SK-N-SH (cell line): ENCODE results near the gene STK4. TPM values are rescaled to one million over a fixed set of nuclear protein-coding genes. Genes with fewer than 3 reads are reported as not detected.

ENCODE experiments used
- CTCF ChIP-seq: fragments of 200-600 bp; sonication (generic); IDR thresholded peaks from 2 replicates; pipeline ENCODE4 v1.6.1; 2017; ENCODE audit warnings: antibody characterized with exemption, mild to moderate bottlenecking, moderate library complexity
- ELF1 ChIP-seq: IDR thresholded peaks from 2 replicates; pipeline ENCODE4 v1.4.0; 2012
- EP300 ChIP-seq, 2 experiments: IDR thresholded peaks; 2 replicates each; pipeline versions ENCODE4 v1.4.0 to v1.6.1; 2012; ENCODE audit warnings: borderline replicate concordance in 1 of 2, low read depth in 1 of 2, low read length in 1 of 2
- EZH2phosphoT487 ChIP-seq: fragments of 200-600 bp; sonication (generic); IDR thresholded peaks from 2 replicates; pipeline ENCODE4 v1.6.1; 2017; ENCODE audit warnings: low read depth, mixed run types, mild to moderate bottlenecking, antibody characterized with exemption, moderate library complexity, borderline replicate concordance
- FOSL2 ChIP-seq: IDR thresholded peaks from 2 replicates; pipeline ENCODE4 v1.4.0; 2012; ENCODE audit warnings: low read depth, mild to moderate bottlenecking, moderate library complexity, borderline replicate concordance
- FOXJ3 ChIP-seq: sonication (generic); formaldehyde crosslinking; IDR thresholded peaks from 2 replicates; pipeline ENCODE4 v1.5.1; 2020; ENCODE audit warnings: mild to moderate bottlenecking, missing genetic modification reagents
- GATA2 ChIP-seq: sonication (generic); formaldehyde crosslinking; IDR thresholded peaks from 2 replicates; pipeline ENCODE4 v1.5.0; 2020; ENCODE audit warnings: mild to moderate bottlenecking, missing genetic modification reagents
- IRF3 ChIP-seq: fragments of 150-350 bp; IDR thresholded peaks from 2 replicates; pipeline ENCODE4 v1.6.1; 2016; ENCODE audit warnings: mild to moderate bottlenecking, low read depth, low read length
- JUND ChIP-seq: IDR thresholded peaks from 2 replicates; pipeline ENCODE4 v1.4.0; 2012
- MXI1 ChIP-seq: IDR thresholded peaks from 2 replicates; pipeline ENCODE4 v1.6.1; 2012; ENCODE audit warnings: mild to moderate bottlenecking, low read depth, low read length, improper control_type of control experiment
- RAD21 ChIP-seq: IDR thresholded peaks from 2 replicates; pipeline ENCODE4 v1.6.1; 2012; ENCODE audit warnings: mild to moderate bottlenecking, low read length
- RCOR1 ChIP-seq: fragments of 150-350 bp; IDR thresholded peaks from 2 replicates; pipeline ENCODE4 v1.6.1; 2017; ENCODE audit warnings: antibody characterized with exemption, low read length
- SMC3 ChIP-seq: IDR thresholded peaks from 2 replicates; pipeline ENCODE4 v1.6.1; 2012; ENCODE audit warnings: low read depth, low read length, improper control_type of control experiment
- TAF1 ChIP-seq: IDR thresholded peaks from 2 replicates; pipeline ENCODE4 v1.6.1; 2012; ENCODE audit warnings: low read depth, mild to moderate bottlenecking, low read length, moderate library complexity, borderline replicate concordance
- TCF12 ChIP-seq: IDR thresholded peaks from 2 replicates; pipeline ENCODE4 v1.4.0; 2012
- TEAD4 ChIP-seq: IDR thresholded peaks from 2 replicates; pipeline ENCODE4 v1.4.0; 2012; ENCODE audit warnings: mild to moderate bottlenecking, borderline replicate concordance; ENCODE audit not compliant: insufficient read depth
- YY1 ChIP-seq: IDR thresholded peaks from 2 replicates; pipeline ENCODE4 v1.4.0; 2012; ENCODE audit warnings: low read depth, mild to moderate bottlenecking
- polyA plus RNA-seq, 3 experiments: library from polyadenylated mRNA; depleted of rRNA; stranded (reverse); fragments of >200 nt; gene quantifications; 2 replicates each; pipeline ENCODE4 v1.2.3, GENCODE V29; 2012
- TF ChIP-seq, protein P1 (sequence below): IDR thresholded peaks from 2 replicates; pipeline ENCODE4 v1.4.0; 2012; ENCODE audit warnings: low read depth, borderline replicate concordance
- TF ChIP-seq, protein P2 (sequence below): IDR thresholded peaks from 2 replicates; pipeline ENCODE4 v1.6.1; 2012; ENCODE audit warnings: mild to moderate bottlenecking, low read depth, low read length, moderate library complexity
- TF ChIP-seq, protein P3 (sequence below): IDR thresholded peaks from 2 replicates; pipeline ENCODE4 v1.4.0; 2012; ENCODE audit warnings: low read depth, borderline replicate concordance

Gene STK4
- polyA plus RNA-seq, 1 of the 3 experiments (the other 2 are of a cell fraction): 11.4 TPM

GRCh38 chr20:45087814-45088213 is 121.5 kb downstream of the STK4 start (continued):
- TF ChIP-seq RAD21 (no peak), RCOR1 (no peak), TAF1 (no peak), TEAD4 (0 out of 2 replicates have a peak, but pooled peaks have one; percentile 54), CTCF (no peak), IRF3 (no peak), GATA2 (CRISPR knock-in tag) (no peak), ELF1 (no peak), EP300 (IDR thresholded peaks at IDR 0.05; ENCODE audit: borderline replicate concordance in 1 of 2, low read depth in 1 of 2, low read length in 1 of 2) (peak in 1 of 2 experiments; percentile 34; a peak in 1 of 4 replicates), SMC3 (no peak), EZH2phosphoT487 (no peak), TCF12 (peak; percentile 76), FOSL2 (no peak), FOXJ3 (no peak), YY1 (no peak), MXI1 (no peak), JUND (no peak; the same call in 1 of the 2 replicates)
- TF ChIP-seq, protein P1, sequence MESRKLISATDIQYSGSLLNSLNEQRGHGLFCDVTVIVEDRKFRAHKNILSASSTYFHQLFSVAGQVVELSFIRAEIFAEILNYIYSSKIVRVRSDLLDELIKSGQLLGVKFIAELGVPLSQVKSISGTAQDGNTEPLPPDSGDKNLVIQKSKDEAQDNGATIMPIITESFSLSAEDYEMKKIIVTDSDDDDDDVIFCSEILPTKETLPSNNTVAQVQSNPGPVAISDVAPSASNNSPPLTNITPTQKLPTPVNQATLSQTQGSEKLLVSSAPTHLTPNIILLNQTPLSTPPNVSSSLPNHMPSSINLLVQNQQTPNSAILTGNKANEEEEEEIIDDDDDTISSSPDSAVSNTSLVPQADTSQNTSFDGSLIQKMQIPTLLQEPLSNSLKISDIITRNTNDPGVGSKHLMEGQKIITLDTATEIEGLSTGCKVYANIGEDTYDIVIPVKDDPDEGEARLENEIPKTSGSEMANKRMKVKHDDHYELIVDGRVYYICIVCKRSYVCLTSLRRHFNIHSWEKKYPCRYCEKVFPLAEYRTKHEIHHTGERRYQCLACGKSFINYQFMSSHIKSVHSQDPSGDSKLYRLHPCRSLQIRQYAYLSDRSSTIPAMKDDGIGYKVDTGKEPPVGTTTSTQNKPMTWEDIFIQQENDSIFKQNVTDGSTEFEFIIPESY: 0 out of 2 replicates have a peak, but pooled peaks have one; percentile 16
- TF ChIP-seq, protein P2, sequence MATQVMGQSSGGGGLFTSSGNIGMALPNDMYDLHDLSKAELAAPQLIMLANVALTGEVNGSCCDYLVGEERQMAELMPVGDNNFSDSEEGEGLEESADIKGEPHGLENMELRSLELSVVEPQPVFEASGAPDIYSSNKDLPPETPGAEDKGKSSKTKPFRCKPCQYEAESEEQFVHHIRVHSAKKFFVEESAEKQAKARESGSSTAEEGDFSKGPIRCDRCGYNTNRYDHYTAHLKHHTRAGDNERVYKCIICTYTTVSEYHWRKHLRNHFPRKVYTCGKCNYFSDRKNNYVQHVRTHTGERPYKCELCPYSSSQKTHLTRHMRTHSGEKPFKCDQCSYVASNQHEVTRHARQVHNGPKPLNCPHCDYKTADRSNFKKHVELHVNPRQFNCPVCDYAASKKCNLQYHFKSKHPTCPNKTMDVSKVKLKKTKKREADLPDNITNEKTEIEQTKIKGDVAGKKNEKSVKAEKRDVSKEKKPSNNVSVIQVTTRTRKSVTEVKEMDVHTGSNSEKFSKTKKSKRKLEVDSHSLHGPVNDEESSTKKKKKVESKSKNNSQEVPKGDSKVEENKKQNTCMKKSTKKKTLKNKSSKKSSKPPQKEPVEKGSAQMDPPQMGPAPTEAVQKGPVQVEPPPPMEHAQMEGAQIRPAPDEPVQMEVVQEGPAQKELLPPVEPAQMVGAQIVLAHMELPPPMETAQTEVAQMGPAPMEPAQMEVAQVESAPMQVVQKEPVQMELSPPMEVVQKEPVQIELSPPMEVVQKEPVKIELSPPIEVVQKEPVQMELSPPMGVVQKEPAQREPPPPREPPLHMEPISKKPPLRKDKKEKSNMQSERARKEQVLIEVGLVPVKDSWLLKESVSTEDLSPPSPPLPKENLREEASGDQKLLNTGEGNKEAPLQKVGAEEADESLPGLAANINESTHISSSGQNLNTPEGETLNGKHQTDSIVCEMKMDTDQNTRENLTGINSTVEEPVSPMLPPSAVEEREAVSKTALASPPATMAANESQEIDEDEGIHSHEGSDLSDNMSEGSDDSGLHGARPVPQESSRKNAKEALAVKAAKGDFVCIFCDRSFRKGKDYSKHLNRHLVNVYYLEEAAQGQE: no peak
- TF ChIP-seq, protein P3, sequence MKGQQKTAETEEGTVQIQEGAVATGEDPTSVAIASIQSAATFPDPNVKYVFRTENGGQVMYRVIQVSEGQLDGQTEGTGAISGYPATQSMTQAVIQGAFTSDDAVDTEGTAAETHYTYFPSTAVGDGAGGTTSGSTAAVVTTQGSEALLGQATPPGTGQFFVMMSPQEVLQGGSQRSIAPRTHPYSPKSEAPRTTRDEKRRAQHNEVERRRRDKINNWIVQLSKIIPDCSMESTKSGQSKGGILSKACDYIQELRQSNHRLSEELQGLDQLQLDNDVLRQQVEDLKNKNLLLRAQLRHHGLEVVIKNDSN: no peak
- TF ChIP-seq, all 33 proteins: peak for 8
